ENCODE data around the gene RPL38.

- TF ChIP-seq CTCF (IDR thresholded peaks at IDR 0.05) = no peak
- TF ChIP-seq POLR2A (IDR thresholded peaks at IDR 0.05) = no peak
Observed at GRCh38 chr17:74243013-74243755, 39.7 kb downstream of the RPL38 start.
